H9 (cell line): ENCODE data around the gene NHP2. TPM values are rescaled to one million over a fixed set of nuclear protein-coding genes. Genes with fewer than 3 reads are reported as not detected.
"Not testable (repeated sequence)": the region's sequence is repeated elsewhere in the genome, so short reads cannot be mapped to it uniquely, and the experiment has no call there.

Source experiments
- DNase-seq: peaks from one replicate; pipeline ENCODE4 v3.0.0-alpha.2; 2017
- H2AFZ ChIP-seq: one replicate; pipeline ENCODE4 v1.6.1; 2013; ENCODE audit warnings: mild to moderate bottlenecking, low read length, control low read depth, moderate library complexity
- H2AK5ac ChIP-seq: 2 replicates; pipeline ENCODE4 v1.6.1; 2013; ENCODE audit warnings: low read length, control low read depth, mixed read lengths; ENCODE audit not compliant: insufficient read length
- H2BK120ac ChIP-seq: one replicate; pipeline ENCODE4 v1.6.1; 2013; ENCODE audit warnings: low read depth, mild to moderate bottlenecking, low read length, control low read depth, inconsistent platforms; ENCODE audit not compliant: poor library complexity, severe bottlenecking
- H2BK12ac ChIP-seq: 2 replicates; pipeline ENCODE4 v1.6.1; 2013; ENCODE audit warnings: low read length, control low read depth, mixed read lengths, low read depth; ENCODE audit not compliant: insufficient read length
- H2BK15ac ChIP-seq: 2 replicates; pipeline ENCODE4 v1.6.1; 2013; ENCODE audit warnings: low read depth, low read length, control low read depth
- H2BK20ac ChIP-seq: one replicate; pipeline ENCODE4 v1.6.1; 2013; ENCODE audit warnings: low read depth, mild to moderate bottlenecking, low read length, control low read depth, inconsistent platforms; ENCODE audit not compliant: poor library complexity, severe bottlenecking
- H2BK5ac ChIP-seq: 2 replicates; pipeline ENCODE4 v1.6.1; 2013; ENCODE audit warnings: low read length, control low read depth, mixed read lengths; ENCODE audit not compliant: insufficient read length
- H3K14ac ChIP-seq: 2 replicates; pipeline ENCODE4 v1.6.1; 2013; ENCODE audit warnings: low read length, control low read depth; ENCODE audit not compliant: insufficient read depth
- H3K18ac ChIP-seq: 2 replicates; pipeline ENCODE4 v1.6.1; 2013; ENCODE audit warnings: low read depth, mild to moderate bottlenecking, mixed read lengths, low read length, control low read depth; ENCODE audit not compliant: insufficient read length
- H3K23ac ChIP-seq: 2 replicates; pipeline ENCODE4 v1.6.1; 2013; ENCODE audit warnings: low read length, control low read depth, mixed read lengths, low read depth; ENCODE audit not compliant: insufficient read length
- H3K23me2 ChIP-seq: 2 replicates; pipeline ENCODE4 v1.6.1; 2013; ENCODE audit warnings: low read depth, mild to moderate bottlenecking, mixed read lengths, low read length, control low read depth; ENCODE audit not compliant: insufficient read length, poor library complexity, severe bottlenecking
- H3K27ac ChIP-seq: 2 replicates; pipeline ENCODE4 v1.5.1; 2013; ENCODE audit warnings: low read length, control low read depth, mixed read lengths, low read depth; ENCODE audit not compliant: insufficient read length
- H3K27me3 ChIP-seq: 2 replicates; pipeline ENCODE4 v1.6.1; 2013; ENCODE audit warnings: low read length, control low read depth, inconsistent platforms; ENCODE audit not compliant: insufficient read depth
- H3K4ac ChIP-seq: 2 replicates; pipeline ENCODE4 v1.6.1; 2013; ENCODE audit warnings: low read depth, mild to moderate bottlenecking, control low read depth, inconsistent platforms, low read length, moderate library complexity
- H3K4me1 ChIP-seq: 2 replicates; pipeline ENCODE4 v1.6.1; 2013; ENCODE audit warnings: low read length, control low read depth, inconsistent platforms; ENCODE audit not compliant: insufficient read depth
- H3K4me2 ChIP-seq: 2 replicates; pipeline ENCODE4 v1.6.1; 2013; ENCODE audit warnings: low read length, control low read depth, mixed read lengths; ENCODE audit not compliant: insufficient read length, insufficient read depth
- H3K56ac ChIP-seq: 2 replicates; pipeline ENCODE4 v1.6.1; 2013; ENCODE audit warnings: low read depth, mild to moderate bottlenecking, mixed read lengths, low read length, control low read depth; ENCODE audit not compliant: insufficient read length
- H3K79me1 ChIP-seq: 2 replicates; pipeline ENCODE4 v1.6.1; 2013; ENCODE audit warnings: low read depth, mild to moderate bottlenecking, moderate library complexity, low read length, control low read depth, inconsistent platforms; ENCODE audit not compliant: insufficient read depth, poor library complexity, severe bottlenecking
- H3K79me2 ChIP-seq: 2 replicates; pipeline ENCODE4 v1.6.1; 2013; ENCODE audit warnings: low read length, control low read depth, inconsistent platforms; ENCODE audit not compliant: insufficient read depth
- H3K9ac ChIP-seq: 2 replicates; pipeline ENCODE4 v1.6.1; 2013; ENCODE audit warnings: low read length, control low read depth, mixed read lengths; ENCODE audit not compliant: insufficient read length; ENCODE audit errors: extremely low read depth
- H3K9me3 ChIP-seq: one replicate; pipeline ENCODE4 v1.6.1; 2013; ENCODE audit warnings: low read depth, low read length, inconsistent platforms; ENCODE audit not compliant: control insufficient read depth
- H3T11ph ChIP-seq: one replicate; pipeline ENCODE4 v1.6.1; 2013; ENCODE audit warnings: mild to moderate bottlenecking, low read length, control low read depth, inconsistent platforms
- H4K20me1 ChIP-seq: one replicate; pipeline ENCODE4 v1.6.1; 2013; ENCODE audit not compliant: control insufficient read depth, insufficient read length, insufficient read depth
- H4K5ac ChIP-seq: 2 replicates; pipeline ENCODE4 v1.6.1; 2013; ENCODE audit warnings: low read depth, mild to moderate bottlenecking, mixed read lengths, low read length, control low read depth; ENCODE audit not compliant: insufficient read length
- H4K8ac ChIP-seq: replicated peaks from 2 replicates; pipeline ENCODE4 v1.6.1; 2013; ENCODE audit warnings: low read length, control low read depth, mixed read lengths, low read depth; ENCODE audit not compliant: insufficient read length
- H4K91ac ChIP-seq: 2 replicates; pipeline ENCODE4 v1.6.1; 2013; ENCODE audit warnings: low read depth, mild to moderate bottlenecking, moderate library complexity, mixed read lengths, low read length, control low read depth; ENCODE audit not compliant: insufficient read length
- H3K27ac Mint-ChIP-seq, 3 experiments: 2 replicates in 2 of 3; 3 replicates in 1 of 3; pipeline ENCODE4 v1.8.0; 2020 to 2021; ENCODE audit warnings: mixed read lengths in 3 of 3, mild to moderate bottlenecking in 1 of 3, moderate library complexity in 1 of 3
- H3K27me3 Mint-ChIP-seq: 2 replicates; pipeline ENCODE4 v1.8.0; 2021; ENCODE audit warnings: low read depth, mild to moderate bottlenecking, moderate library complexity, mixed read lengths
- H3K36me3 Mint-ChIP-seq, 3 experiments: 2 replicates in 2 of 3; 3 replicates in 1 of 3; pipeline ENCODE4 v1.8.0; 2020 to 2021; ENCODE audit warnings: low read depth in 3 of 3, mixed read lengths in 3 of 3; ENCODE audit not compliant: insufficient read depth in 1 of 3
- H3K4me1 Mint-ChIP-seq, 2 experiments: 2 replicates each; pipeline ENCODE4 v1.8.0; 2020; ENCODE audit warnings: mixed read lengths in 2 of 2
- H3K4me3 Mint-ChIP-seq, 2 experiments: 2 replicates in 1 of 2; 3 replicates in 1 of 2; pipeline ENCODE4 v1.8.0; 2020 to 2021; ENCODE audit warnings: mild to moderate bottlenecking in 2 of 2, mixed read lengths in 2 of 2, moderate library complexity in 1 of 2
- H3K9me3 Mint-ChIP-seq, 2 experiments: 2 replicates in 1 of 2; 3 replicates in 1 of 2; pipeline ENCODE4 v1.8.0; 2020; ENCODE audit warnings: mild to moderate bottlenecking in 2 of 2, mixed read lengths in 2 of 2, moderate library complexity in 1 of 2
- CTCF ChIP-seq: fragments of 200-600 bp; sonication (generic); conservative IDR thresholded peaks from 3 replicates; pipeline ENCODE4 v1.8.0; 2021; ENCODE audit warnings: antibody characterized with exemption, mild to moderate bottlenecking
- WGBS: extraction: QIAGEN DNeasy Blood & Tissue Kit; methylation state at CpG from one replicate; pipeline ENCODE4 v1.1.7; 2013; ENCODE audit warnings: missing lambda C conversion rate, low lambda C conversion rate, mixed read lengths; ENCODE audit not compliant: insufficient read length; ENCODE audit errors: extremely low coverage; 5-methylcytosine and 5-hydroxymethylcytosine counted together
- total RNA-seq: library from RNA; stranded (reverse); gene quantifications from 2 replicates; pipeline ENCODE4 v1.2.1, GENCODE V29; 2021

Gene NHP2
- total RNA-seq, 1 experiment from 2014 or later, result 232 TPM

GRCh38 chr5:178129296-178129695, 24.4 kb downstream of the NHP2 start:
- Histone ChIP-seq H4K8ac (no peak overlapping the region), H4K91ac (peak overlapping the region; percentile 33), H3K14ac (no peak overlapping the region), H3K27me3 (no peaks in the 10 kb centered on the region), H3K79me2 (peaks cover 7% of the 10 kb centered on the region; the same call in 1 of the 2 replicates), H3K9me3 (no peaks in the 10 kb centered on the region), H2AFZ (no peak overlapping the region), H2BK5ac (no peak overlapping the region), H4K5ac (no peak overlapping the region), H3K4ac (no peak overlapping the region), H3K56ac (no peak overlapping the region), H3K23ac (no peak overlapping the region), H2AK5ac (no peak overlapping the region), H3K9ac (no peak overlapping the region), H2BK12ac (no peak overlapping the region), H3K79me1 (no peaks in the 10 kb centered on the region), H3T11ph (no peak overlapping the region), H2BK120ac (no peak overlapping the region), H3K4me1 (peaks cover 4% of the 10 kb centered on the region; the same call in 1 of the 2 replicates), H3K27ac (no peak overlapping the region), H2BK20ac (no peak overlapping the region), H3K4me2 (no peak overlapping the region), H3K18ac (peak overlapping the region; percentile 10), H2BK15ac (no peak overlapping the region), H3K23me2 (peaks cover 9% of the 10 kb centered on the region), H4K20me1 (no peaks in the 10 kb centered on the region)
- no peak for DNase-seq
- no peaks in the 10 kb centered on the region; the same call in 1 of the 2 replicates for H3K27me3 Mint-ChIP-seq
- TF ChIP-seq CTCF, result no peak
- no CpG with 5 or more reads among the region's 9 CpGs for WGBS
- H3K27ac Mint-ChIP-seq, result peak overlapping the region; percentile 61 to 94 (median 84); a peak in 5 of 7 replicates
- peak overlapping the region in 1 of 2 experiments; percentile 61; a peak in 1 of 5 replicates for H3K4me3 Mint-ChIP-seq
- H3K36me3 Mint-ChIP-seq, result peaks cover 11 to 25% (median 16%) of the 10 kb centered on the region in 3 experiments
- peaks cover 52 to 58% of the 10 kb centered on the region in 2 experiments for H3K4me1 Mint-ChIP-seq
- H3K9me3 Mint-ChIP-seq, result no peaks in the 10 kb centered on the region

- peak overlapping the region; percentile 28 for H3K18ac ChIP-seq
- not testable (repeated sequence) for H2BK120ac ChIP-seq, H3K4me2 ChIP-seq, H3K9ac ChIP-seq, H2BK20ac ChIP-seq, H3K9me3 ChIP-seq, H3K23me2 ChIP-seq, H3K79me2 ChIP-seq, H4K20me1 ChIP-seq, H4K91ac ChIP-seq, H3K4me1 ChIP-seq, H4K8ac ChIP-seq, H3K56ac ChIP-seq, H3K4ac ChIP-seq, H3T11ph ChIP-seq, H2AFZ ChIP-seq, H3K23ac ChIP-seq, H2BK15ac ChIP-seq, H4K5ac ChIP-seq, H3K27me3 Mint-ChIP-seq, H2BK5ac ChIP-seq, H2AK5ac ChIP-seq, H3K9me3 Mint-ChIP-seq, H3K79me1 ChIP-seq, H3K27me3 ChIP-seq
- Mint-ChIP-seq H3K27ac (peak overlapping the region; percentile 96 to 99 (median 98)), H3K4me1 (peaks cover 56 to 67% of the 10 kb centered on the region in 2 experiments), H3K4me3 (peak overlapping the region in 1 of 2 experiments; percentile 8; a peak in 2 of 5 replicates), H3K36me3 (peaks cover 4 to 29% (median 13%) of the 10 kb centered on the region in 3 experiments; a peak in 5 of 7 replicates)
- no CpG with 5 or more reads among the region's 14 CpGs for WGBS
- peak overlapping the region; percentile 5; the same call in 1 of the 2 replicates for H3K14ac ChIP-seq
- peak overlapping the region; percentile 93 for H3K27ac ChIP-seq
- H2BK12ac ChIP-seq, result peak overlapping the region; percentile 91
- peak; percentile 57 for DNase-seq
These were observed 26.2 kb downstream of the NHP2 start for GRCh38 chr5:178127300-178128009.
